Activated T-cell treated with anti-CD3 and anti-CD28 coated beads, Interleukin-2, amount 50 U/mL, for 24 hours (primary cell): ENCODE results near the gene ADPRHL1.
"Not testable (repeated sequence)": the region's sequence is repeated elsewhere in the genome, so short reads cannot be mapped to it uniquely, and the experiment has no call there.

Source experiments
- DNase-seq: peaks from one replicate; pipeline ENCODE4 v3.0.0-alpha.2; 2020
- H3K27ac Mint-ChIP-seq: 2 replicates; pipeline ENCODE4 v1.8.0; 2020; ENCODE audit warnings: mild to moderate bottlenecking, mixed read lengths
- H3K27me3 Mint-ChIP-seq: 2 replicates; pipeline ENCODE4 v1.8.0; 2020; ENCODE audit warnings: mixed read lengths
- H3K36me3 Mint-ChIP-seq: 2 replicates; pipeline ENCODE4 v1.8.0; 2020; ENCODE audit warnings: low read depth, mixed read lengths
- H3K4me1 Mint-ChIP-seq: 2 replicates; pipeline ENCODE4 v1.8.0; 2020; ENCODE audit warnings: low read depth, mixed read lengths
- H3K4me3 Mint-ChIP-seq: 2 replicates; pipeline ENCODE4 v1.8.0; 2020; ENCODE audit warnings: mild to moderate bottlenecking, moderate library complexity, mixed read lengths
- H3K9me3 Mint-ChIP-seq: 2 replicates; pipeline ENCODE4 v1.8.0; 2020; ENCODE audit warnings: mixed read lengths

The ADPRHL1 gene

DNA sequence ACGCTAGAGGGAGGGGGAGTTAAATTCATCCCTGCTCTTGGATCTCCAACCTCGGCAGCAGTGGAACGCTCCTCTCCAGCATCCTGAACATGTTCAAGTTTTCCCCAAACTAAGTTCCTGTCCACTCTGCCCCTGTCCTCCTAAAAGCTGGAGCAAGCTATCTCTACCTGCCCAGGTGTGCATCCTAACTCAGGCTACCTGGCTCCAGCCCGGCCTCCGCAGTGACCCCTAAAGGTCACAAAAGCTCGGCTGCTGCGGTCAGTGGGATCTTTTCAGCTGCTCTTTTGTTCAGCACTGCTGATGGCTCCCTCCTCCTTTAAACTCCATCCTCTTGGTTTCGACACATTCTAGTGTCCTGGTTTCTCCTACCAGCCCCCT lies 35.9 kb upstream of the ADPRHL1 start:
- peaks cover 60% of the 10 kb centered on the region for H3K4me1 Mint-ChIP-seq
- no peak for DNase-seq
- H3K4me3 Mint-ChIP-seq, result peak overlapping the region; percentile 94
- H3K27me3 Mint-ChIP-seq, result no peaks in the 10 kb centered on the region
- H3K36me3 Mint-ChIP-seq, result peaks cover 33% of the 10 kb centered on the region
- no peaks in the 10 kb centered on the region for H3K9me3 Mint-ChIP-seq
- H3K27ac Mint-ChIP-seq, result no peak overlapping the region

DNA sequence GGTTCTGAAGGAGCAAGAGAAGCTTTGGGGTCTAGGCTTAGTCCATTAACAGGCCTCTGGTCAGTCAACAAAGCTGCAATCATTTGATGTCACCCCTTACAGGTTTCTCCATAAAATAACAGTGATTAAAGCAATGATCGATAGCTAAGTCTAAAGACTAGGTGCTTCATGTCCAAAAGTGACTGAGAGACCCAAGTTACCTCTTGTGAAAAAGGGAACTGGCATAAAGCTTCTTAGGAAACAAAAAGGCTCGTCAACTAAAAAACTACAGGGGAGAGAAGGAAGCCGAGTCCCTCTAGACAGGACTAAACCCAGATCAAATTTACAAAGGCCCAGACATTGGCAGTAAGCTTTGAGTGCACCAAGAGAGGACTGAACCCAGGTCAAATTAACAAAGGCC lies 35.0 kb upstream of the ADPRHL1 start:
- Mint-ChIP-seq H3K4me3 (peak overlapping the region; percentile 94), H3K4me1 (peaks cover 54% of the 10 kb centered on the region), H3K27me3 (no peaks in the 10 kb centered on the region), H3K27ac (no peak overlapping the region), H3K36me3 (peaks cover 42% of the 10 kb centered on the region), H3K9me3 (no peaks in the 10 kb centered on the region)
- DNase-seq, result no peak

DNA sequence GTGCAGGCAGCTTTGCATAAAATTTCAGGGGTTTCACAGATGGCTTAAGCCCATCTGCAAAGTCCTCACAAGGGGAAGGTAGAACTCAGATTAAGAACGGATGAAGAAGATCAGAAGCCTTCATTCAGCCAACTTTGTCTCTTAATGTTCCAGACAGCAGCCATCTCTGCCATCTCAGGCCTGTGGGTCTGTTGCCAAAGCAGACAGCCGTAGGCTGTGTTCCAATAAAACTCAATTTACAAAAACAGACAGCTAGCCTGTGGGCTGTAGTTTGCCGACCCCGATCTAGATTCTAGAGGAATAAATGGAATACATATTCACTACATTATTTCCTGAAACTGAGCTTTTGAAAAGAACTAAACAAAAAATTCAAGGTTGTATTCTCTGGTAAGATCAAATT lies 33.4 kb upstream of the ADPRHL1 start:
- no peak overlapping the region for H3K4me3 Mint-ChIP-seq

DNA sequence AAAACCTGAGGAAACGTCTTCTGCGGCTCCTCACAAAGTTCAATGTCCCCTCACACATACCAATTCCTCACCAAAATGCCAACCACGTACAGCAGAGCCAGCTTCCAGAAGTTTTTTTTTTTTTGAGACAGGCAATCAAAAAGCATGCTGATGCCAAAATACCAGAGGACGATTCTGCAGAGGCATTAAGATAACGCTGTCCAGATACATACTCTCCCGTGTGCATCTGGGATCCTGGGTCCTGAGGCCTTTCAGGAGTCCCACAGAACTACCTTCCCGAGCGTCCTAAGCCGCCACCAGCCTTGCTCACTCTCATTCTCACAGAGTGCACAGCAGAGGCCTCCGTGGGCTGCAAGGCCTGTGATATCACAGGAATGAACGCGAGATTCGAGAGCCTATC lies 32.3 kb upstream of the ADPRHL1 start:
- Mint-ChIP-seq H3K27me3 (no peaks in the 10 kb centered on the region), H3K36me3 (peaks cover 56% of the 10 kb centered on the region), H3K27ac (no peak overlapping the region), H3K4me3 (no peak overlapping the region), H3K4me1 (peaks cover 43% of the 10 kb centered on the region), H3K9me3 (no peaks in the 10 kb centered on the region)
- no peak for DNase-seq

More for the DNA sequence above, 33.4 kb upstream of the ADPRHL1 start:
- Mint-ChIP-seq H3K36me3 (peaks cover 51% of the 10 kb centered on the region), H3K4me1 (peaks cover 44% of the 10 kb centered on the region), H3K9me3 (no peaks in the 10 kb centered on the region), H3K27me3 (no peaks in the 10 kb centered on the region), H3K27ac (no peak overlapping the region)
- no peak for DNase-seq

DNA sequence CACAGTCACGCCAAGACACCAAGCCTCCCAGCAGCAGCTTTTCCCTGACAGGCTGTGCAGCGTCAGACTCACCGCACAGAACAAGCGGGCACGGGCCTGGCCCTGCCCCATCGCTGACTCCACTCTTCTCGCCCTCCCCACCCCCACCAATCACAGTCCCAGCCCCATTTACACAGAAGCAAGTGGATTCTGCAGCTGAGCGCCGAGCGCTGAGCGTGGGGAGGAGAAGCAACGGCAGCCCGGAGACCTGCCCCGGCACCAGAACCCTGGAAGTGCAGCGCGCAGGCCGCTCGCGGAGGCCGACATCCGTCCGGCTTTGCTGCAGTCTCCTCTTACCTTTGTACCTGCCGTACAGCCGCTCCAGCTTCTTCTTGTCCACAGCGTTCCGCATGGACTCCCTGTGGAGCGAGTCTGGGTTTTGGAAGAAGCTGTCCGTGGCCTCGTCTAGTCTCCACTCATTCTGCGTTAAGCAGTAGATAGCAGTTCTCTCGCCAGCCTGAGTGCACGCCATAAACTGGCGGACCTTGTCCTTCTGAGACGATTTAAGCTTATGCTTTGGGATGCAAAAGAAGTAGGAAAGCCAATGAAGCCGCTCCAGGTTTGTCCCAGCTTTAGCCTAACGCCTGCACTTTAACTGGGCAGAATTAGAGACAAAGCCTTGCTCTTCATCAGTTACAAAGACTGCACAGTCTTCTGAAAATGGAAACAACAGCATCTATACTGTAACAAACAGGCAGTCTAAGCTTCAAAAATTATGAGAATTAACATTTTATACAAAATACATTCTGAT lies 30.4 kb upstream of the ADPRHL1 start:
- DNase-seq, result no peak
- H3K36me3 Mint-ChIP-seq, result peaks cover 66% of the 10 kb centered on the region
- no peak overlapping the region for H3K27ac Mint-ChIP-seq
- H3K4me1 Mint-ChIP-seq, result peaks cover 31% of the 10 kb centered on the region
- H3K27me3 Mint-ChIP-seq, result no peaks in the 10 kb centered on the region
- no peaks in the 10 kb centered on the region for H3K9me3 Mint-ChIP-seq
- no peak overlapping the region for H3K4me3 Mint-ChIP-seq

DNA sequence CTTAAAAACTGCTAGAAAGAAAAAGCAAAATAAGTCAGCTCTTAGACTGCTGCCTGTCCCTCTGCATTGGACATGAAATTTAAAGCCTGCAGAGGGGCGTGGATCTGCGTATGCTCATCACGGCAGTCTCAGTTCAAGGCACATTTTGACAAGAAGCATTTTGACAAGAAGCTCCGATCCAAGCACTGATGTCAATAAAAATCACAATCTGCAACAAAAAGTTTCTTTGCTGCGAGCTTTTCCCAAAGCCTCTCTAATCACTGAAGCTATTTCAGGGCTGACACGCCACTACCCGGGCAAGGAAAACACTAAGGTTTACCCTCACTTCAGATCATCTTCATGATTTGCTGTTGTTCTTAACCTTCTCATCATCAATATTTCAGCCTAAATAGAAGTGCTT lies 29.8 kb upstream of the ADPRHL1 start:
- DNase-seq, result no peak
- no peaks in the 10 kb centered on the region for H3K9me3 Mint-ChIP-seq
- H3K4me1 Mint-ChIP-seq, result peaks cover 25% of the 10 kb centered on the region
- H3K36me3 Mint-ChIP-seq, result peaks cover 68% of the 10 kb centered on the region
- no peaks in the 10 kb centered on the region for H3K27me3 Mint-ChIP-seq
- H3K27ac Mint-ChIP-seq, result no peak overlapping the region
- no peak overlapping the region for H3K4me3 Mint-ChIP-seq

DNA sequence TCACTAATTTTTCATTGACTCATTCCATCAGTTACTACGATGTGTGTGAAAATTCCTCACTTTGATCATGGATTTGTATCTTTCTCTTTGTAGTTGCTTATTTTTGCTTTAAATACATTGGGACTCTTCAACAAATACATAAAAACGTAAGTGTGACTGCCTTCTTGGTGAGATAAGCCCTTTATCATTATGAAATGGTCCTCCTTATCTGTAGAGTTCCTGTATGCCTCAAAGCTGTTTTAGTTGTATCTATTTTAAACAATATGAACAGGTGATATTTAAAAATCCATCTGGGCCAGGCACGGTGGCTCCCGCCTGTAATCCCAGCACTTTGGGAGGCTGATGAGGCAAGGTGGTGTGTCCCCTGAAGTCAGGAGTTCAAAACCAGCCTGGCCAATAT lies 25.9 kb upstream of the ADPRHL1 start:
- no peaks in the 10 kb centered on the region for H3K9me3 Mint-ChIP-seq
- DNase-seq, result no peak
- no peaks in the 10 kb centered on the region for H3K27me3 Mint-ChIP-seq
- H3K36me3 Mint-ChIP-seq, result peaks cover 88% of the 10 kb centered on the region
- peaks cover 6% of the 10 kb centered on the region for H3K4me1 Mint-ChIP-seq
- no peak overlapping the region for H3K4me3 Mint-ChIP-seq
- H3K27ac Mint-ChIP-seq, result no peak overlapping the region

DNA sequence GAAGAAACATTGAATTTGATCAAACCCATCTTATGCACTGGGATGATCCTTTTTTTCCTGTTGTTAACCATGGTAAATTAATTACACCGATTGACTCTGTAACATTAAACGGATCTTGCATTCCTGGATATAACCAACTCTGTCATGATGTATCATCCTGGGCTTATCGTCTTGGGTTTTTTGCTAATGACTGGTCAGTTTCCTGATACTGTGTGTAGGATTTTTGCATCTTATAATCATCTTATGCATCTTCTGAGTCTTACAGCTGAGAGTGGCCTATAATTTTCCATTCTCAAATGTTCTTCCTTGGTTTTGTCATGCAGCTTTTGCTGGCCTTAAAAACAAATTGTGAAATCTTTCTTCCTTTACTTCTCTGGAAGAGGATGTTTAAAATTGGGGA lies 24.4 kb upstream of the ADPRHL1 start:
- Mint-ChIP-seq H3K4me1 (no peaks in the 10 kb centered on the region), H3K27ac (no peak overlapping the region), H3K36me3 (peaks cover 88% of the 10 kb centered on the region), H3K9me3 (no peaks in the 10 kb centered on the region), H3K27me3 (no peaks in the 10 kb centered on the region), H3K4me3 (no peak overlapping the region)
- DNase-seq, result no peak

DNA sequence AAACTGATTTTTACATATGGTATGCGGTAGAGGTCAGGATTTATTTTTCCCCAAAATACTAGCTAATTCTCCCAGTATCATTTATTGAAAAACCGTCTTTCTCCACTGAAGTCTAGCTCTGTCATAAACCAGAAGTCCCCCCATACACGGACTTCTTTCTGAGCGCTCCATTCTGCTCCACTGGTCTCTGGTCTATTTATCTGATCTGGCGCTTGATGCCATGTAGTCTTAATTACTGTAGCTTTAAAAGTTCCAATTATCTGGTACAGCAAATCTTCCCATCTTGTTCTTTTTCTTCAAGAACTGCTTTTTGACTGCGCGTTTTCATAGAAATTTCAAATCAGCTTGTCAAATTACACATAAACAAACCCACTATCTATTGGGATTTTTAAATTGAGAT lies 23.5 kb upstream of the ADPRHL1 start:
- Mint-ChIP-seq H3K9me3 (no peaks in the 10 kb centered on the region), H3K27ac (no peak overlapping the region), H3K27me3 (no peaks in the 10 kb centered on the region), H3K36me3 (peaks cover 89% of the 10 kb centered on the region), H3K4me3 (no peak overlapping the region), H3K4me1 (no peaks in the 10 kb centered on the region)
- no peak for DNase-seq

DNA sequence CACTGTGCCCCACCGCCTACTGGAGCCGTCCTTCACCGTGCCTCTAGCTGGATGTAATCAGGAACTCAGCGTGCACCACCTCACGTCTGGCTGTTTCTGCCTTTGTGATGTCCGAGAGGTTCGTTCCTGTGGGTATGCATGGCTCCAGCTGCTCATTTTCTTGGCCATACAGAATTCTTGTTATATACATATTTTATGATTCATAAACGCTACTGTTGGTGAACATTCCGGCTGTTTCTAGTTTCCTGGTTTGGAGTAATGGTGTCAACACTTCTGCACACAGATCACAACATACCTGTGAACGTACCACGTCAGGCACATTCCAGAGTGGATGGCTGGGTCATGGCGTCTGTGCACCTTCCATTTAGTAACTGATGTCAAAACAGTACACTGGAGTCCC lies 22.6 kb upstream of the ADPRHL1 start:
- Mint-ChIP-seq H3K4me1 (no peaks in the 10 kb centered on the region), H3K4me3 (no peak overlapping the region), H3K9me3 (no peaks in the 10 kb centered on the region), H3K27me3 (no peaks in the 10 kb centered on the region), H3K36me3 (peaks cover 93% of the 10 kb centered on the region), H3K27ac (no peak overlapping the region)
- DNase-seq, result no peak

DNA sequence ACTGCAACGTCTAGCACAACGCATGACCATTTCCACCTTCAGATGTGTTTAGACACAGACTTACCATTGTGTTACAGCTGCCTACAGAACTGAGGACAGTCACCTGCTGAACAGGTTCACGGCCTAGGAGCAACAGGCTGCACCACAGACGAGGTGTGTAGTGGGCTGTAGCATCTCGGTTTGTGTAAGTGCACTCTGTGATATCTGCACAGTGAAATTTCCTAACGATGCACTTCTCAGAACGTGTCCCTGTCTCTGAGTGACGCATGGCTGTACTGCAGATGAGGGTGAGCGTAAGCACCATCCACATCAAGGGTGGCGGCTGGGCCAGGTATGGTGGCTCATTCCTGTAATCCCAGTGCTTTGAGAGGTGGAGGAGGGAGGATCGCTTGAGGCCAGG lies 22.0 kb upstream of the ADPRHL1 start:
- peaks cover 88% of the 10 kb centered on the region for H3K36me3 Mint-ChIP-seq

DNA sequence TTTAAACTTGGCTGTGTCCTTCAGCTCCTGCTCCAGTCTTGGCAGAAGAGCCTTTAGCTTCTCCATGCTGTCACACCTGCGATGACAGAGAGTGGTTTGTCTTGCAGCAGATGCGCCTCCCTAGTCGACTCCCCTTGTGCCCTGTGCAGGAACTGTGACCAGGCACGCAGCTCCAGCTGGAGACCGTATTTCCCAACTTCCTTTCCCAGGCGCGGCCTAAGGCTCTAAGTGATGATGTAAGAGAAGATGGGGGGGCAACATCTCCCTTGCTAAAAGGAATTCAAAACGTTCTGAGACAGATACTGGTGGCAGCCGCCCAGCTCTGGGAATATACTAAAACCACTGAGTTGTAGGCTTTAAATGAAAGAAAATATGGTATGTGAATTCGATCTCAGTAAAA lies 20.9 kb upstream of the ADPRHL1 start:
- Mint-ChIP-seq H3K36me3 (peaks cover 86% of the 10 kb centered on the region), H3K27ac (no peak overlapping the region), H3K4me3 (no peak overlapping the region), H3K27me3 (no peaks in the 10 kb centered on the region), H3K4me1 (no peaks in the 10 kb centered on the region), H3K9me3 (no peaks in the 10 kb centered on the region)
- DNase-seq, result no peak

More for the DNA sequence above, 22.0 kb upstream of the ADPRHL1 start:
- Mint-ChIP-seq H3K9me3 (no peaks in the 10 kb centered on the region), H3K4me3 (no peak overlapping the region), H3K4me1 (no peaks in the 10 kb centered on the region), H3K27me3 (no peaks in the 10 kb centered on the region), H3K27ac (no peak overlapping the region)
- no peak for DNase-seq

DNA sequence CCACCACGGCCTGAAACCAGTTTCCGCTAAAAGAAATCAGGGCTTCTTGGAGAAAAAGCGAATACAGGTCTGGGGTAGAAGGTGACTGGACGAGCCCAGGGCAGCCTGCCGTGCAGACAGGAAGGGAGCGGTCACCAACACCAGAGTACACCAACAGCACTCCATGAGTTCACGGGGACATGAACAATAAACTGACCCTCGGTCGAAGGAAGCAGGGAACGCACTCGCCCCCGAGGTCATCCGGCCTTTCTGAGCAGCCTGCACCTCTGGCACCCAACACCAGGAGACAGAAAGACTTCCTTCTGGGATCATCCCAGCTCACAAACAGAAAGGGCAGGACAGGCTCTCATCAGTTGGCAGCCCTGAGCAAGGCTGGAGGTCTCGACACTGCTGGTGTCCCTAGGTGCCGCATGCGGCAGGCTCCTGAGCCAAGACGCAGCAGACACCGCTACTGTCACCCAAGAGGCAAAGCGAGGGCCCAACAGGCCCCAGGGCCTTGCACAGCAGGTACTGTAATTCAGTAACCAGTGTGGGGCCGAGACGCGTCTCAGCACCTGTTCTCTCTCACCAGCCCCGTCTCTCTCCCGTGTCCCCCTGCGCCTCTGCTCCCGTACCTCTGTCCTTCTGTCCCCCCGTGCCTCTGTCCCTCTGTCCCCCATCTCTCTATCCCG lies 19.2 kb upstream of the ADPRHL1 start:
- Mint-ChIP-seq H3K36me3 (peaks cover 82% of the 10 kb centered on the region), H3K9me3 (no peaks in the 10 kb centered on the region), H3K4me1 (no peaks in the 10 kb centered on the region), H3K27ac (no peak overlapping the region), H3K4me3 (no peak overlapping the region), H3K27me3 (no peaks in the 10 kb centered on the region)
- no peak for DNase-seq

DNA sequence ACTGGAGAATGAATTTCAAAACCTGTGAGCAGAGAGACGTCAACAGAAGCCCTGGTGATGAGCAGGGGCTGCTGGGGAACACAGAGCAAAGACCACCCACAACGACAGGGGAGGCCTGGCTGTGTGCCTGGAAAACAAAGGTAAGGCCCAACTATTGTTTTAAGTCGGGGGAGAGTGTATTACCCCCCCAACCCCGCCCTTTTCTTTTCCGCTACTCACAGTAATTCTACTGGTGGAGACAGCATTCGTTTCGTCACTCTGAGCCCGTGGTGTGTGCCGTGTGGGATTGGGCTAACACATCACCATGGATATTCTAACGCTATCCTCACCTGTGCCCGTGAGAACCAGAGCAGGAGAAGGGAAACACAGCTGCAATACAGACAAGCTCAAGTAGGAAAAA lies 18.6 kb upstream of the ADPRHL1 start:
- H3K4me3 Mint-ChIP-seq, result no peak overlapping the region
- H3K36me3 Mint-ChIP-seq, result peaks cover 82% of the 10 kb centered on the region
- H3K9me3 Mint-ChIP-seq, result no peaks in the 10 kb centered on the region
- DNase-seq, result no peak
- H3K27ac Mint-ChIP-seq, result no peak overlapping the region
- H3K4me1 Mint-ChIP-seq, result no peaks in the 10 kb centered on the region
- no peaks in the 10 kb centered on the region for H3K27me3 Mint-ChIP-seq

DNA sequence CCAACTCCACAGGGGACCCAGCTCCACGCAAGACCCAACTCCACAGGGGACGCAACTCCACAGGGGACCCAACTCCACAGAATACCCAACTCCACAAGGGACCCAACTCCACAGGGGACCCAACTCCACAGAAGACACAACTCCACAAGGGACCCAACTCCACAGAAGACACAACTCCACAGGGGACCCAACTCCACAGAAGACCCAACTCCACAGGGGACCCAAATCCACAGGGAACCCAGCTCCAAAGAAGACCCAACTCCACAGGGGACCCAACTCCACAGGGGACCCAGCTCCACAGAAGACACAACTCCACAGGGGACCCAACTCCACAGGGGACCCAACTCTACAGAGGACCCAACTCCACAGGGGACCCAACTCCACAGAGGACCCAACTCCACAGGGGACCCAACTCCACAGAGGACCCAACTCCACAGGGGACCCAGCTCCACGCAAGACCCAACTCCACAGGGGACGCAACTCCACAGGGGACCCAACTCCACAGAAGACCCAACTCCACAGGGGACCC lies 17.4 kb upstream of the ADPRHL1 start:
- H3K27ac Mint-ChIP-seq, H3K4me1 Mint-ChIP-seq, DNase-seq, H3K4me3 Mint-ChIP-seq, H3K27me3 Mint-ChIP-seq, H3K9me3 Mint-ChIP-seq: not testable (repeated sequence)
- peaks cover 79% of the 10 kb centered on the region for H3K36me3 Mint-ChIP-seq
